BJ (cell line): ENCODE data around the gene FNDC3B. TPM values are rescaled to one million over a fixed set of nuclear protein-coding genes. Genes with fewer than 3 reads are reported as not detected.

Experiments
- CTCF ChIA-PET: fragments of 350-600 bp; formaldehyde crosslinking; extraction: SDS; loops from one replicate; lab custom pipeline; 2021; ENCODE audit warnings: antibody characterized with exemption, inconsistent platforms; lab: Yijun Ruan, JAX
- POLR2A ChIA-PET: fragments of 300-600 bp; sonication (Branson Sonifier 250); formaldehyde crosslinking; extraction: SDS; loops from one replicate; lab custom pipeline; 2021; ENCODE audit warnings: antibody characterized with exemption; lab: Charles Lee
- DNase-seq: peaks from one replicate; pipeline ENCODE4 v3.0.0-alpha.2; 2011; ENCODE audit warnings: low read depth
- H3K27me3 ChIP-seq: 2 replicates; pipeline ENCODE4 v1.6.0; 2011; ENCODE audit warnings: low read length; ENCODE audit not compliant: control insufficient read depth, insufficient read depth
- H3K36me3 ChIP-seq: 2 replicates; pipeline ENCODE4 v1.5.1; 2011; ENCODE audit warnings: low read length; ENCODE audit not compliant: control insufficient read depth, insufficient read depth
- H3K4me3 ChIP-seq: 2 replicates; pipeline ENCODE4 v1.5.1; 2011; ENCODE audit warnings: low read depth, mild to moderate bottlenecking, control low read depth, low read length
- CTCF ChIP-seq: IDR thresholded peaks from 2 replicates; pipeline ENCODE4 v1.5.1; 2011; ENCODE audit warnings: low read depth, mild to moderate bottlenecking, control low read depth, inconsistent platforms, low read length, moderate library complexity; ENCODE audit not compliant: insufficient read depth
- polyA plus RNA-seq: library from polyadenylated mRNA; depleted of rRNA; stranded (reverse); fragments of >200 nt; gene quantifications from 2 replicates; pipeline ENCODE4 v1.2.3, GENCODE V29; 2011

Gene FNDC3B
- polyA plus RNA-seq, 1 experiment = 28.6 TPM

- Histone ChIP-seq H3K4me3 (no peak overlapping the region), H3K36me3 (peaks cover 2% of the 10 kb centered on the region), H3K27me3 (no peaks in the 10 kb centered on the region)
- ChIA-PET POLR2A (no interaction called here), CTCF (interaction anchor here (0.6 to 0.7 kb wide), 2 partner anchors 12 to 258 kb away, joined by 3 to 4 read pairs; no protein-coding TSS in a partner anchor)
- no peak for DNase-seq
- no peak for TF ChIP-seq CTCF
These were observed 43.6 kb downstream of the FNDC3B start for GRCh38 chr3:172082820-172083513.

GRCh38 chr3:172083995-172084409, 44.6 kb downstream of the FNDC3B start:
- DNase-seq = no peak
- Histone ChIP-seq H3K27me3 (no peaks in the 10 kb centered on the region), H3K4me3 (no peak overlapping the region), H3K36me3 (peaks cover 1% of the 10 kb centered on the region; the same call in 1 of the 2 replicates)
- TF ChIP-seq CTCF = no peak
- ChIA-PET POLR2A (no interaction called here), CTCF (interaction anchor here (0.6 to 0.7 kb wide), 2 partner anchors 11 to 259 kb away, joined by 3 to 4 read pairs; no protein-coding TSS in a partner anchor)

GRCh38 chr3:172084871-172085556, 45.6 kb downstream of the FNDC3B start:
- Histone ChIP-seq H3K36me3 (peaks cover 1% of the 10 kb centered on the region; the same call in 1 of the 2 replicates), H3K27me3 (no peaks in the 10 kb centered on the region), H3K4me3 (no peak overlapping the region)
- no peak for TF ChIP-seq CTCF
- DNase-seq = no peak
- ChIA-PET CTCF (interaction anchor here (0.6 kb wide), 1 partner anchor 10 kb away, joined by 3 read pairs; no protein-coding TSS in a partner anchor), POLR2A (interaction anchor here (0.6 to 1.1 kb wide), 2 partner anchors 43 to 46 kb away, joined by 4 read pairs; no protein-coding TSS in a partner anchor)

GRCh38 chr3:172085557-172085895, 46.1 kb downstream of the FNDC3B start:
- CTCF ChIA-PET = no interaction called here

More at GRCh38 chr3:172085557-172085895, 46.1 kb downstream of the FNDC3B start:
- no peak for TF ChIP-seq CTCF
- H3K36me3 ChIP-seq = peaks cover under 1% of the 10 kb centered on the region; the same call in 1 of the 2 replicates
- H3K27me3 ChIP-seq = no peaks in the 10 kb centered on the region
- no peak overlapping the region for H3K4me3 ChIP-seq
- POLR2A ChIA-PET = interaction anchor here (1.1 kb wide), 1 partner anchor 44 kb away, joined by 4 read pairs; no protein-coding TSS in a partner anchor
- no peak for DNase-seq
